Cardiac muscle cell (in vitro differentiated cells and primary cell): Measurements from ENCODE around the gene C9orf85. TPM values are rescaled to one million over a fixed set of nuclear protein-coding genes. Genes with fewer than 3 reads are reported as not detected.
"Not testable (repeated sequence)": the region's sequence is repeated elsewhere in the genome, so short reads cannot be mapped to it uniquely, and the experiment has no call there.

Experiments
- DNase-seq, 2 donors: peaks; one replicate each; pipeline versions ENCODE4 v3.0.0 to v3.0.0-alpha.2; 2010 to 2017; ENCODE audit warnings: low read depth in 1 of 2, low spot score in 1 of 2
- H3K27ac ChIP-seq: fragments of 200-600 bp; sonication (generic); 2 replicates; pipeline ENCODE4 v1.5.1; 2016
- H3K27me3 ChIP-seq: fragments of 200-600 bp; sonication (generic); 2 replicates; pipeline ENCODE4 v1.6.0; 2016; ENCODE audit warnings: control low read depth
- H3K36me3 ChIP-seq: fragments of 200-600 bp; sonication (generic); 2 replicates; pipeline ENCODE4 v1.5.1; 2016; ENCODE audit warnings: control low read depth
- H3K4me1 ChIP-seq: fragments of 200-600 bp; sonication (generic); 2 replicates; pipeline ENCODE4 v1.8.1; 2017; ENCODE audit warnings: low read depth, mild to moderate bottlenecking, mixed run types
- H3K4me3 ChIP-seq: fragments of 200-600 bp; sonication (generic); 2 replicates; pipeline ENCODE4 v1.5.1; 2016; ENCODE audit warnings: mild to moderate bottlenecking
- H3K9me3 ChIP-seq: fragments of 200-600 bp; sonication (generic); 2 replicates; pipeline ENCODE4 v1.5.1; 2017; ENCODE audit warnings: low read depth, mild to moderate bottlenecking, control low read depth
- polyA plus RNA-seq: library from polyadenylated mRNA; unstranded; fragments of >200 nt; fragmentation: Nextera tagmentation; extraction: Ambion mirVana; gene quantifications from 2 replicates; pipeline ENCODE4 v1.2.1, GENCODE V29; 2016
- total RNA-seq: library from RNA; depleted of rRNA; stranded (reverse); fragments of >200 nt; gene quantifications from 2 replicates; pipeline ENCODE4 v1.2.3, GENCODE V29; 2016
- TF ChIP-seq, protein P1 (sequence below): IDR thresholded peaks from 2 replicates; pipeline ENCODE4 v1.5.1; 2012; ENCODE audit warnings: low read depth, mild to moderate bottlenecking, low read length

Gene C9orf85
- total and polyA plus RNA-seq, 2 experiments from 2014 or later = 16.7 to 16.8 TPM

DNA sequence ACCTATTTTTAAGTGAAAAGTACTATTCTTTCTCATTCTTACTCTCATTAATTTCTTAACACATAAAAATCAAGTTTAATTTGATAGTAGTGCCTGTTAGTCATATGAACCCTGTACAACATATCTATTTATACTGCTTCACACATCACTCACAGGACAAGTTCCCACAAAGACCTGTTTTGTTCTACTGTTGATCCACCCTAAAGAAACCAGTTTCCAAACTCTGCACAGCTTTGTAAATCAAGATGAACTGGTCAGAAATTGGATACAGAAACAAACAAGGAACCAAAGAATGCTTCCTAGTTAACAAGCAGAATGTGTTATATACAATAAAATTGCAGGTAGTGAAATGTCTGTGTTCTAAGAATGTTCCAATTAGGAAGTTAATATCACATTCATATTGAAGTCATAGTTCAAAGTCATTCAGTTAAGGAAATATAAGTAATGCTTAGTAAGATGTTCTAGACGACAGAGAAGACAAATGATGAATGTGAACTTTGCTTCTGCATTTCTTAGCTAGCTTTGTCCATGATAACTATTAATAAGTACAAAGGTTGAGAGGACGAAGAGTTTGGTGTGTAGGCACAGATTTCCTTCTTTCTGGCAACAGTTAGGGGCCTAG lies 33.4 kb downstream of the C9orf85 start:
- Histone ChIP-seq H3K4me1 (no peaks in the 10 kb centered on the region), H3K27me3 (no peaks in the 10 kb centered on the region), H3K9me3 (no peaks in the 10 kb centered on the region), H3K27ac (no peak overlapping the region), H3K4me3 (no peak overlapping the region), H3K36me3 (no peaks in the 10 kb centered on the region)
- DNase-seq = no peak
- TF ChIP-seq, protein P1, sequence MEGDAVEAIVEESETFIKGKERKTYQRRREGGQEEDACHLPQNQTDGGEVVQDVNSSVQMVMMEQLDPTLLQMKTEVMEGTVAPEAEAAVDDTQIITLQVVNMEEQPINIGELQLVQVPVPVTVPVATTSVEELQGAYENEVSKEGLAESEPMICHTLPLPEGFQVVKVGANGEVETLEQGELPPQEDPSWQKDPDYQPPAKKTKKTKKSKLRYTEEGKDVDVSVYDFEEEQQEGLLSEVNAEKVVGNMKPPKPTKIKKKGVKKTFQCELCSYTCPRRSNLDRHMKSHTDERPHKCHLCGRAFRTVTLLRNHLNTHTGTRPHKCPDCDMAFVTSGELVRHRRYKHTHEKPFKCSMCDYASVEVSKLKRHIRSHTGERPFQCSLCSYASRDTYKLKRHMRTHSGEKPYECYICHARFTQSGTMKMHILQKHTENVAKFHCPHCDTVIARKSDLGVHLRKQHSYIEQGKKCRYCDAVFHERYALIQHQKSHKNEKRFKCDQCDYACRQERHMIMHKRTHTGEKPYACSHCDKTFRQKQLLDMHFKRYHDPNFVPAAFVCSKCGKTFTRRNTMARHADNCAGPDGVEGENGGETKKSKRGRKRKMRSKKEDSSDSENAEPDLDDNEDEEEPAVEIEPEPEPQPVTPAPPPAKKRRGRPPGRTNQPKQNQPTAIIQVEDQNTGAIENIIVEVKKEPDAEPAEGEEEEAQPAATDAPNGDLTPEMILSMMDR = no peak

DNA sequence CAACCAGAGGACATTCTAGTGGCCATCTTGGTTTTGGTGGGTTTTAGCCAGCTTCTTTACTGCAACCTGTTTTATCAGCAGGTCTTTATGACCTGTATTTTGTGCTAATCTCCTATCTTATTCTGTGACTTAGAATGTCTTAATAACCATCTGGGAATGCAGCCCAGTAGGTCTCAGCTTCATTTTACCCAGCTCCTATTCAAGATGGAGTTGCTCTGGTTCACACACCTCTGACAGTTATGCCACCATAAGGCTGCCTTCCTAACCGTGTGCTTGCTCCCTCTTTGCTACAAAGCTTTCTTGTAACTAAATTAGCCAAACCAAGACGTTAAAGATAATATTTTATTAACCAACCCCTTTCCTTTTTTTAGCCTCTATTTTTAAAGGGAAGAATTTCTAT lies 43.2 kb downstream of the C9orf85 start:
- H3K9me3 ChIP-seq, H3K4me1 ChIP-seq, H3K36me3 ChIP-seq: not testable (repeated sequence)

DNA sequence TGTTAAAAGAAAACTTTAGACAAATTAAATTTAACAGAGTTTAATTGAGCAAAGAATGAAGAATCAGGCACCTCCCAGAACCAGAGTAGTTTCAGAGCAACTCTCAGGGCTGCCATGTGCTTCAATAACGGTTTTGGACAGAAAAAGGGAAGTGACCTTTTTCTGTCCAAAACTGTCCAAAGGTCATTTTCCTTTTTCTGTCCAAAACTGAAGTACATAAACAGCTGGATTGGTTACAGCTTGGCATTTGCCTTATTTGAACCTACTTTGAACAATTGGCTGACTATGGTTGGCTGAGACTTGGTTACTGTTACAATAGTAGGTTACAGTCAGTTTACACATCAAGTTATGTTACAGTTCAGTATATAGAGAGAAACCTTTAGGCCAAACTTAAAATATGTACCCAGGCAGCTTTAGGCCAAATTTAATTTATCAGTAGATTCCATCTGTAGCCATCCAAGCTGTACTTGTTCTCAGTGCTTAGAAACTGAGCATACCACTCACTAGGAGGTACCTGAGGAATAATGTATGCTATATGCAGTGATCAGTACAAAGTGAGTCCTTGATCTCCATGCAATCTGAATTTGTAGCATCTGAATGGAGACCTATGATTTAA lies 44.0 kb downstream of the C9orf85 start:
- no peak overlapping the region for H3K27ac ChIP-seq
- no peak for DNase-seq
- H3K36me3 ChIP-seq = no peaks in the 10 kb centered on the region
- TF ChIP-seq, protein P1 = no peak
- H3K27me3 ChIP-seq = no peaks in the 10 kb centered on the region
- H3K4me1 ChIP-seq = no peaks in the 10 kb centered on the region
- no peaks in the 10 kb centered on the region for H3K9me3 ChIP-seq
- H3K4me3 ChIP-seq = no peak overlapping the region

More for the DNA sequence above, 43.2 kb downstream of the C9orf85 start:
- not testable (repeated sequence) for H3K4me3 ChIP-seq, H3K27me3 ChIP-seq, H3K27ac ChIP-seq, DNase-seq

DNA sequence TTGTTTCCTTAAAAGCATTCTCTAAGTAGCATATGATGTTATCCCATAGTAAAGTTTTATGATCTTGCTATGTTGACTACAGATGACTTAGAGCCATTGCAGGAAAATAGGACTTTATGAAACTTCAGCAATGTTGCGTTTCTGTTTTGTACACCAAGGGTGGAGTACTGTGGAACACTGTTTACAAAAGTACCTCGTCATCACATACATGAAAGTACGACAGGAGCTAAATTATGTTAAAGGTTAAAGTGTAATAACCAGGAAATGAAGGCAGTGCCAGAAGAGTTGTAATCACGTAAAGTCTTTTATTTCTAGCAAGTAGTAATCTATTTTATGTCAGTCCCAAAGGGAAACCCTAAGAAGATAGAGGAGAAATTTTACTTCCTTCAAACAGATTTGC lies 50.9 kb downstream of the C9orf85 start:
- Histone ChIP-seq H3K4me3 (no peak overlapping the region), H3K36me3 (no peaks in the 10 kb centered on the region), H3K27me3 (no peaks in the 10 kb centered on the region), H3K4me1 (no peaks in the 10 kb centered on the region), H3K9me3 (no peaks in the 10 kb centered on the region), H3K27ac (no peak overlapping the region)
- TF ChIP-seq, protein P1 = no peak
- no peak for DNase-seq

DNA sequence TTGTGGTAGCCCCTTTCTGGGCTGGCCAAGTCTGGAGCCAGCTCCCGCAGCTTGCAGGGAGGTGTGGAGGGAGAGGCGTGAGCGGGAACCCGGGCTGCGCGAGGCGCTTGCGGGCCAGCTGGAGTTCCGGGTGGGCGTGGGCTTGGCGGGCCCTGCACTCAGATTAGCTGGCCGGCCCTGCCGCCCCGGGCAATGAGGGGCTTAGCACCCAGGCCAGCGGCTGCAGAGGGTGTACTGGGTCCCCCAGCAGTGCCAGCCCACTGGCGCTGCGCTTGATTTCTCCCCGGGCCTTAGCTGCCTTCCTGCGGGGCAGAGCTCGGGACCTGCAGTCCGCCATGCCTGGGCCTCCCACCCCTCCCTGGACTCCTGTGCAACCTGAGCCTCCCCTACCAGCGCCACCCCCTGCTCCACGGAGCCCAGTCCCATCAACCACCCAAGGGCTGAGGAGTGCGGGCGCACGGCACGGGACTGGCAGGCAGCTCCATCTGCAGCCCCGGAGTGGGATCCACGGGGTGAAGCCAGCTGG lies 52.1 kb downstream of the C9orf85 start:
- not testable (repeated sequence) for H3K36me3 ChIP-seq, H3K4me3 ChIP-seq, H3K27me3 ChIP-seq, H3K4me1 ChIP-seq, H3K9me3 ChIP-seq, H3K27ac ChIP-seq, DNase-seq

DNA sequence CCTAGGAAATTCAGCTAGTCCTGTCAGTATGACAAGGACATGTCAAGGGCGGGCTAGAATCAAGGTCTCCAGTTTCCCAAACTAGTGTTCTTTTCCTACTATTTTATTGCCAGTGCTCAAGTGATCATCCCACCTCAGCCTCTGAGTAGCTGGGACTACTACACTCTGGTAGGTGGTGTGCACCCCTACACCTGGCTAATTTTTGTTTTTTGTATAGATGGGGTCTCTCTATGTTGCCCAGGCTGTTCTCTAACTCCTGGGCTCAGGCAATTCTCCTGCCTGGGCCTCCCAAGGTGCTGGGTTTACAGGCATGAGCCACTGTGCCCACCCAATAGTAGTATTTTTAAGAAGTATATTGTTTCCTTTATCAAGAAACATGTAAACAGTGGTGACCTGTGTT lies 54.0 kb downstream of the C9orf85 start:
- Histone ChIP-seq H3K9me3 (no peaks in the 10 kb centered on the region), H3K27ac (no peak overlapping the region), H3K27me3 (no peaks in the 10 kb centered on the region), H3K36me3 (no peaks in the 10 kb centered on the region), H3K4me3 (no peak overlapping the region), H3K4me1 (no peaks in the 10 kb centered on the region)
- TF ChIP-seq, protein P1 = no peak
- DNase-seq = no peak
